ENCODE results near the gene MTMR11. TPM values are rescaled to one million over a fixed set of nuclear protein-coding genes. Genes with fewer than 3 reads are reported as not detected.

Gene MTMR11
- total RNA-seq, 1 donor from 2014 or later = 0.40 TPM

- peak in 1 of 2 donors; percentile 41 for DNase-seq (ENCODE audit: low read depth in 2 of 2)
Observed at GRCh38 chr1:149936992-149937705, 470 bp upstream of the MTMR11 start.

DNA sequence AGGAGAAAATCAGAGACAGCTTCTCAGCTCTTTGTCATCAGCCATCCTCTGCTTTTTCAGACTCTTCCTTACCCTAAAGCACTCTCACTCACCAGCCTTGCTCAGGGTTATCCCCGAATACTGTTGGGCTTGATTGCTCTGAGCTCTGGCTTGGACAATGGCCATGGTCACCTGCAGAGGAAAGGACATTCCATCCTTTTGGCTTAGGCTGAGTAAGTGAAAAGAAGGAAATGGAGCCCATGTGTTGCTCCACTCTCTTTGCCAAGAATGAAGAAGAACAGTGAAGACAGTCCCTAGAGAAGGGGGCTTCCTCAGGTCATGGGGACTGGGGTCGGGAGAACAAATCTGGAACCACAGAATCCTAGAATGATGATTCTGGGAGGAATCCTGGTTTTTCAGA, 2.3 kb downstream of the MTMR11 start:
- peak in 1 of 2 donors; percentile 17 for DNase-seq (ENCODE audit: low read depth in 2 of 2)

DNA sequence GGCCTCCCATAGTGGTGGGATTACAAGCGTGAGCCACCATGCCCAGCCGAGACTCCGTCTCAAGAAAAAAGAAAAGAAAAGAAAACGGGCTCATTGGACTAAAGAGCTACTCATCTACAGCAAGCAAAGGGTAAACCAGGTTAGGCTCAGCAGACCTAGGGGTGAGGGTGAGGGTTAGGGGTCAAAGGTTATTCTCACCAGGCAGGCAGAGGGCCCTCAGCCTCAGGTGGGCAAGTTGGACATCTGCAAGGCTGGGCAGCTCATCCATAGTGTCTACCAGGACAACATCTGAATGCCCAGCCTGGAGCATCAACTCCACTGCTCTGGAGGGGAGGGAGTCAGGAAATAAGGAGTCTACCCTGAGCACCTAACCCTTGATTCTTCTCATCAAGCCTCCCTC, 3.5 kb downstream of the MTMR11 start:
- no peak for DNase-seq (ENCODE audit: low read depth in 2 of 2)

DNA sequence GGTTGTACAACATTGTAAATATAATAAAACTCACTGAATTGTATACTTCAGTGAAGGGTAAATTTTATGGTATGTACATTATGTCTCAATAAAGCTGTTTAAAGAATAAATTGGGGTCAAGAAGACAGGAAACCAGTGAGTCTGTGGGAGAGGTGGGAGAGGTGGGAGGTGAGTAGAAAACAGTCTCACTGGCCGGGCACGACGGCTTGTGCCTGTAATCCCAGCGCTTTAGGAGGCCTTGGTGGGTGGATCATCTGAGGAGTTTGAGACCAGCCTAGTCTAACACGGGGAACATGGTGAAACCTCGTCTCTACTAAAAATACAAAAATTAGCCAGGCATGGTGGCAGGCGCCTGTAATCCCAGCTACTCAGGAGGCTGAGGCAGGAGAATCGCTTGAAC, 4.2 kb downstream of the MTMR11 start:
- DNase-seq (ENCODE audit: low read depth in 2 of 2) = no peak

DNA sequence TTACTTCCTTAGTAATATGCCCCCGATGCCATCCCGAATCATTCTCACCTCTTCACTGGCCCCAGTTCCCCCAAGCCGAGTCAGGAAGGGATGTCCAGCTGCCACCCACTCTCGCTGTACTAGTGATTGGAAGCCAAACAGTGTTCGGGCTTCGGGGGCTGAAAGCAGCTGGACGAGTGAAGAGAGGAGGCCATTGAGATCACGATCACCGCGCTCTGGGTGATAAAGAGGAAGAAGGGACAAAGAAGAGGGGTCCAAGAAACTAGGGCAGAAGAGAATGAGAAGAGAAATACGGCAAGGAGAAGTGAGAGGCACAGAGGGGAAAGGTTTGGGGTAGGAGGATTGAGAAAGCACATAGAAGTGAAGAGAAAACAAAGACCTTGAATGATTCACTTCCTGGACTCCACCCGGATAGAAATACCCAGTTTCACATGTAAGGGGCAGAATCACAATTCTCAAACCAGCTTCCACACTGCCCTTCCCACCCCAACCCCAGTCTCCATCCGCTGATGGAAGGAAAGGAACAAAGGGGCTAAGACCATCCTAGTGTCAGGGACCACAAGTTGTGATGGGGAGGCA, 5.4 kb downstream of the MTMR11 start:
- peak in 1 of 2 donors; percentile 46 for DNase-seq (ENCODE audit: low read depth in 2 of 2)

- no peak for DNase-seq (ENCODE audit: low read depth in 2 of 2)
Observed at GRCh38 chr1:149929856-149930255, 6.8 kb downstream of the MTMR11 start.

DNA sequence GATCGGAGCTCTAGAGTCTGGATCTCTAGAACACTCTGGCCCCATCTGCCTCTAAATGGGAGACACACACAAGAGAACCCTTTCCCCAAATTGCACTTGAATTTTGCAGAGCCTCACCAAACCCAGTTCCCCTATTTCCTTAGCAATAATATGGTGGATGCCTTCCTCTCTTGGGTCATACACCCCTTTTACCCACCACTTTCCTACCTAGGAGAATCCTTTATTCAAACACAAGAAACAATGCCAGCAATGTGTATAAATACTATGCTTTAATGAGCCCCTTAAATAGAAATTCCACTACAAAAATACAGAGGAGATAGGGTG, 8.3 kb downstream of the MTMR11 start:
- DNase-seq (ENCODE audit: low read depth in 2 of 2) = no peak

GRCh38 chr1:149927563-149928400, 8.9 kb downstream of the MTMR11 start, which contains the start of gene SF3B4:
Gene SF3B4, minus strand, starts transcription at chr1:149927803. Its CDS starts 44 bp downstream, at chr1:149927759.
- peak; percentile 95 to 96 for DNase-seq (ENCODE audit: low read depth in 2 of 2)

GRCh38 chr1:149927056-149927562, 9.6 kb downstream of the MTMR11 start:
- peak; percentile 9 to 12 for DNase-seq (ENCODE audit: low read depth in 2 of 2)

DNA sequence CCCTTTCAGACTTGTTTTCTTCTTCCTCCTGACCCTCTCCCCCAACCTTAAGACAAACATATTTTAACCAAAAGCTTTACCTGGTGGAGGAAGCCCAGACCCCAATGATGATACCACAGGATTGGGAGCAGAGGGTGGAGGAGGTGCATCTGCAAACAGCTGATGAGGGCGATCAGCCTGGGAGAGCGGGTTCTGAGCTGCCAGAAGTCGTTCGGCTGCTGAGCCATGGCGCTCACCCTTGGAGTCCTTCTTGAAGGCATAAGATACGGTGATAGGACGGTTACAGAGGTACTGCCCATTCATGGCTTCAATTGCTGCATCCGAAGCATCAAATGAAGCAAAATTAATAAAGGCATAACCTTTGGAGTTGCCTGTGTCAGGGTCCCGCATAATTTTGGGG, 10.4 kb downstream of the MTMR11 start:
- no peak for DNase-seq (ENCODE audit: low read depth in 2 of 2)

GRCh38 chr1:149925751-149926150, 10.9 kb downstream of the MTMR11 start:
- no peak for DNase-seq (ENCODE audit: low read depth in 2 of 2)

DNA sequence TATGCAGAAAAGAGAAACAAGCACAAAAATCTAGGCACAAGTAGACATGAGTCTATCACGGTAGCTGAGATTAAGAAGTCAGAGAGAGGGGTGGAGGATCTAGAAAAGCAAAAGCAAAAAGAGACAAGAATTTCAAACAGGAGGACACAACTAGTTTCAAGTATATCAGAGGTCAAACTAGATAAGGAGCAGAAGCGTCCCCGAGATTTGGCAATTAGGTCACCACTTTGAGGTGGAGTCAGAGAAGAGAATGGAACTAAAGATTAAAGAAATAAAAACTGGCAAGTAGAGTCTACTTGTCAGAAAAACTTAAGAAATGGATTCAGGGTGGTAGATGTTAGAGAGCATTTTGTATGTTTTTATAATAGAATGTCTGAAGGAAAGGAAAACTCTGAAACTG, 11.3 kb downstream of the MTMR11 start:
- no peak for DNase-seq (ENCODE audit: low read depth in 2 of 2)

DNA sequence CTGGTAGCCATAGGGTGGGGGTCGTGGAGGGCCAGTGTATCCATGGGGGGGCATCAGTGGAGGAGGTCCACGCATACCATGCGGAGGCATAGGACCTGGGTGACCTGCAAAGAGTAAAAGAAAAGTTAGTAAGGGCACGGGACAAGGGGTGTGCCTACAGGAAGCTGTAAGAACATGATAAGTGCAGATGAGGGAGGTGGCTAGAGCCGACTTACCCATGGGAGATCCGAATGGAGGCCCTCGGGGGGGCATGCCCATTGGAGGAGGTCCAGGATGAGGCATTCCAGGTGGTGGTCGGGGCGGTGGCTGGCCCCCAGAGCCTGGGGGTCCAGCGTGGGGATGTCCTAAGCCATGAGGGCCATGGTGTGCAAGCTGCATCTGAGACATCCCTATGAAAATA, 13.1 kb downstream of the MTMR11 start:
- no peak for DNase-seq (ENCODE audit: low read depth in 2 of 2)

DNA sequence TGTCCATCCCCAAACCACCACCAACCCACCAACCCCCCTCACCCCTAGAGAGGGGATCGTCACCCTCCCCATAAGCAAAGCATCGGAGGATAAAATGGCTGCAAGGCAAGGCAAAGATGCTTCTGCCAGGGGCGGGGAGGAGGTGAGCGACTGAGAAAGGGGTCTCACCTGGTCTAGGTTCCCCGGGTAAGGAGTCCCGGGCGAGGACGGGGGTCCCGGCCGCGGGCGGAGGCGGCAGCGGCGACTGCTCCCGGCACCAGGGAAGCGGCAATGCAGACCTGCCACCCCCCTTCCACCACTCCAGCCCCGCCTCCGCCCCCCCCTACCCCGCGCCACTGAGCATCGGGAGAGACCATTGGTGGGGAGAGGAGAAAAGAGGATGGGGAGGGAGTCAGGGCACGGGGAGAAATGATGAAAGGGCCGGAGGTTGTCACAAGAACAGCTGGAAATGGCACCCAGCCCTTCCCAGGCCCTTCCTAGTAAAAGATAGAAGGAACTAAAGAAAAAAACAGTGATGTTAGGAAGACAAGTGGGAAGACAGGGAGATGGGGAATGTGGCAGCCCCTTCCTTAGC, 19.0 kb downstream of the MTMR11 start, which contains the start of gene SV2A:
TSS of gene SV2A (minus strand) at position 274 of the 574 bp plus-strand sequence. CDS start 4,004 bp downstream, outside the sequence.
- peak in 1 of 2 donors; percentile 12 for DNase-seq (ENCODE audit: low read depth in 2 of 2)

GRCh38 chr1:149916898-149917252, 19.8 kb downstream of the MTMR11 start:
- no peak for DNase-seq (ENCODE audit: low read depth in 2 of 2)

DNA sequence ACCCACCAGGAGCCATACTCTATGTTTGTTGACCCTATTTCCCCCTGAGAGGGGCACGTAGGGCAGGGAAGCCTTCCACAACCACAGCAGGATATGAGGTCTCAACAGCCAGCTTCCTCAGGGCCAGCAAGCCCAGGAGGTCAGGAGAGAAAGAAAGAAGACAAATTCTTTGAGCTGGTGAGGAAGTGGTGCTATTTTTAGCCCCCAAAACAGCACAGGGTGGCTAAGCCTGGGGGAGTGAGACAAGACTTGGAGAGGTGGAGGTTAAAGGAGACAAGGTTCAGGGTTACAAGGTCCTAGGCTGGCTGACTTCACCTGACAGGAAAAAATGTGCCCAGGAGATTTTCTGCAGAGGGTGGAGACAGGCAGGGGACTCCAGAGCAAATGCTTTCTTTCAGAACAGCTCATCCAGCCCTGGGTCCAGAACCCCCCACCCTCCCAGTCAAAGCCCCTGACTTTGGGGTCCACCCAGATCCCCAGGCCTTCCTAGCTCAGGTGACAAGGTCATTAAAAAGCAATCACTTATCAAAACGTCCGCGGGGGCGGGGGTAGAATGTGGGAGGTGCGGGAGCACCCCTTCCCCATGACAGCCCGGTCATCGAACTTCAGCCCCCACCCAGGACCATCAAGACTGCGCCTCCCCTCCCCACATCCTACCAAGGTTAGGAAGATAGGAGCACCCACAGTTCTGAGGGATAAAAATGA, 20.3 kb downstream of the MTMR11 start:
- no peak for DNase-seq (ENCODE audit: low read depth in 2 of 2)

DNA sequence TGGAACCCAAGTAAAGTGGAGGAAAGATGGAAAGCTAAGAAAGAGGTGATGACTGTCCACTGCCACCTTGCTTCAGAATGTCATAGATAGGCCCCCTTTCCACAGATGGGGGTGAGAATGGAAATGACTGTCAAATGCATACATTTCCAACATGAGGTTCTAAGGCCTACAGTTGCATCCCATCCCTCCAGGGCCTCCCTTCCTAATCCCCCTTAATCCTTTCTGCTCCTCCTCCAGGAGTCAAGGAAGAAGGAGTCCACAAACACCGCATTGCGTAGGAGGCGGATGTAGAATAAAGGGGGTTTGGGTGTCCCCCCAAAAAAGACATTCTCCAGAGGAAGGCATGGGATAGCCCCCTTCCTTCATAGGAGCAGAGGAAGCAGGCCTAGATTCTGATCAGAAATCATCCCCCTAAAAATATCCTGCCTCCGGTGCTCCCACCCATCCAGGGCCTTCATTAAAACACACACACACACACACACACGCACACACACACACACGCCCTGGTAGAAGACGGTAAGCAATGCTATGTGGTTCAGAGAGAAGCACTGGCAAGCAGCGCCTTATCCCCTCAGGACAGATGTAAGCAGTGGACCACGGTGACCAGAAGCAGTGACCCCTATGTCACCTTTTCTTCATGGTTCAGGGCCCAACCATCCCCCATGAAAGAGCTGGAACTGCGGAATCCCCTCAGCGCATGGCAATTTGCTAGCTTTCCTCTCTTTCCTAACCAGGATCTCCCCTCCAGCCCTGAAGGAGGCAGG, 21.1 kb downstream of the MTMR11 start:
- no peak for DNase-seq (ENCODE audit: low read depth in 2 of 2)

- DNase-seq (ENCODE audit: low read depth in 2 of 2) = no peak
Observed at GRCh38 chr1:149914545-149914944, 22.1 kb downstream of the MTMR11 start.

DNA sequence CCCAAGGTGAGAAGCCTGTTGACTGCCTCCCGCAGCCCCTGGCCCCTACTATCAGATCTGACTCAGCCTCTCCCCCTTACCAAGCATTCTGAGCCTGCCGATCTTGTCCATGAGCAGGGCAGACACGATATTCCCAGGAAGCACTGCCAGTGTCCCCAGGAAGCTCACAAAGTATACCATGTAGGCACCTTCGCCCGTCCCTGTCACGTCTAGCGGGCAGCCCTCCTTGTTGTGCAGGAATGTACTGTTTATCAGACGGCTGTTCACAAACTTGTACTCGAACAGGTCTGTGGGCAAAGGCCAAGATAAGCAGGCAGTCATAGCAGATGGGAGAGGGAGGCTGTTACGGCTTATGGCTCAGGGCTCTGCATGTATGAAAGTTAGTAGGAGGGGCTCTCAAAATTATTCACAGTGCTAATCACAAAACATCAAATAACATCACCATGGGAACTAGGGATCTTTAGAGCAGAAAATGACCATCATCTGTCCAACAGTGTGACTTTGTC, 30.1 kb downstream of the MTMR11 start:
- no peak for DNase-seq (ENCODE audit: low read depth in 2 of 2)

DNA sequence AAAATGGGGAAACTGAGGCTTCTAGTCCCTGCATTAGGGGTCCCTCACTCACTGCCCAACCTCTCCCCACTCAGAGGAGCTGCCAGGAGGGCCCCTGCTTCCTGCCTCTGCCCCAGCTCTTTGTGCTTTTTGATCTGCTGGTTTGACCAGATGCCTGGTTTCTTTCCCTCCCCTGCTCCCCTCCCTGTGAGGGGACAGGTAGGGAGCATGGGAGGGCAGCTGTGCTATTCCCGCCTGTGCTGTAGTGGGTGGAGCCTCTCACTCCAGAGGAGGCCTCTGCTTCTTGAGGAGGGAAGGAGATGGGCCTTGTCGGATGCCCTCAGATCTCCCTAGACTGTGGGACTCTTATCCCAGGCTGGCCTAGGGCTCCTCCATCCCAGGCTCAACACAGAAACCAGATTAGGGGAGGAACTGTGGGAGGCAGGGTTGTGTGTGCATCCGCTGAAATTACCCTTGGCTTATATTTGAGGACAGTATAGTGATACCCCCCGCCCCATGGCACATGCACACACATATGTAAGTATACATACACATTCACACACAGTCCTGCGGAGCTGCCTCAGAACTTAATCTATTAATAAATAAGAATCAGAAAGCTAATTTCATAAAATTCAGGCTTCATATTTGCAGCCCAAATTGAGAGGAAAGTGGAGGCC, 32.7 kb downstream of the MTMR11 start:
- no peak for DNase-seq (ENCODE audit: low read depth in 2 of 2)

Data from lung microvascular endothelial cell (primary cell).